Nephron (organoid): ENCODE measurements around the gene DLX3.

Source experiments
- H3K27ac Mint-ChIP-seq, 3 experiments: 2 replicates each; pipeline ENCODE4 v1.8.0; 2020; ENCODE audit warnings: mixed read lengths in 3 of 3, mild to moderate bottlenecking in 2 of 3, moderate library complexity in 1 of 3
- H3K27me3 Mint-ChIP-seq: 2 replicates; pipeline ENCODE4 v1.8.0; 2021; ENCODE audit warnings: low read depth, mild to moderate bottlenecking, moderate library complexity, mixed read lengths
- H3K36me3 Mint-ChIP-seq: 2 replicates; pipeline ENCODE4 v1.8.0; 2020; ENCODE audit warnings: low read depth, mixed read lengths
- H3K4me1 Mint-ChIP-seq: 2 replicates; pipeline ENCODE4 v1.8.0; 2020; ENCODE audit warnings: mixed read lengths
- H3K4me3 Mint-ChIP-seq, 3 experiments: 2 replicates each; pipeline ENCODE4 v1.8.0; 2020; ENCODE audit warnings: mild to moderate bottlenecking in 3 of 3, mixed read lengths in 3 of 3, moderate library complexity in 2 of 3
- H3K9me3 Mint-ChIP-seq: 2 replicates; pipeline ENCODE4 v1.8.0; 2020; ENCODE audit warnings: mixed read lengths
- CTCF ChIP-seq, 3 experiments: fragments of 200-600 bp; sonication (generic); IDR thresholded peaks; one replicate each; pipeline ENCODE4 v1.5.0; 2021; ENCODE audit warnings: antibody characterized with exemption in 3 of 3; ENCODE audit not compliant: unreplicated experiment in 3 of 3

DLX3 gene

GRCh38 chr17:49976828-49977202, 18.2 kb downstream of the DLX3 start:
- Mint-ChIP-seq H3K36me3 (no peaks in the 10 kb centered on the region), H3K4me1 (peaks cover 20% of the 10 kb centered on the region), H3K9me3 (no peaks in the 10 kb centered on the region), H3K4me3 (no peak overlapping the region), H3K27me3 (peaks cover 94% of the 10 kb centered on the region), H3K27ac (no peak overlapping the region)
- TF ChIP-seq CTCF (IDR thresholded peaks at IDR 0.05; ENCODE audit: unreplicated experiment in 3 of 3) = no peak

GRCh38 chr17:49976163-49976827, 18.7 kb downstream of the DLX3 start:
- Mint-ChIP-seq H3K4me3 (no peak overlapping the region), H3K27ac (no peak overlapping the region), H3K36me3 (no peaks in the 10 kb centered on the region), H3K27me3 (peaks cover 94% of the 10 kb centered on the region), H3K4me1 (peaks cover 23% of the 10 kb centered on the region), H3K9me3 (no peaks in the 10 kb centered on the region)
- TF ChIP-seq CTCF (IDR thresholded peaks at IDR 0.05; ENCODE audit: unreplicated experiment in 3 of 3) = no peak

- TF ChIP-seq CTCF (IDR thresholded peaks at IDR 0.05; ENCODE audit: unreplicated experiment in 3 of 3) = no peak
- no peak overlapping the region for H3K27ac Mint-ChIP-seq
Measured at GRCh38 chr17:49975531-49975930, 19.5 kb downstream of the DLX3 start.

GRCh38 chr17:49973271-49973615, 21.8 kb downstream of the DLX3 start:
- peaks cover 28% of the 10 kb centered on the region for H3K4me1 Mint-ChIP-seq
- no peaks in the 10 kb centered on the region for H3K9me3 Mint-ChIP-seq
- peaks cover 100% of the 10 kb centered on the region for H3K27me3 Mint-ChIP-seq
- TF ChIP-seq CTCF (IDR thresholded peaks at IDR 0.05; ENCODE audit: unreplicated experiment in 3 of 3) = no peak
- no peaks in the 10 kb centered on the region for H3K36me3 Mint-ChIP-seq
- H3K4me3 Mint-ChIP-seq = peak overlapping the region in 2 of 3 experiments; percentile 12 to 52
- no peak overlapping the region for H3K27ac Mint-ChIP-seq

More at GRCh38 chr17:49975531-49975930, 19.5 kb downstream of the DLX3 start:
- H3K36me3 Mint-ChIP-seq = no peaks in the 10 kb centered on the region
- peaks cover 94% of the 10 kb centered on the region for H3K27me3 Mint-ChIP-seq
- no peaks in the 10 kb centered on the region for H3K9me3 Mint-ChIP-seq
- H3K4me1 Mint-ChIP-seq = peaks cover 25% of the 10 kb centered on the region
- H3K4me3 Mint-ChIP-seq = no peak overlapping the region

- no peak for TF ChIP-seq CTCF (IDR thresholded peaks at IDR 0.05; ENCODE audit: unreplicated experiment in 3 of 3)
- Mint-ChIP-seq H3K9me3 (peaks cover under 1% of the 10 kb centered on the region), H3K27me3 (peaks cover 100% of the 10 kb centered on the region), H3K4me3 (peak overlapping the region in 2 of 3 experiments; percentile 23 to 52), H3K36me3 (no peaks in the 10 kb centered on the region), H3K4me1 (peaks cover 25% of the 10 kb centered on the region), H3K27ac (no peak overlapping the region)
Measured at GRCh38 chr17:49972486-49973270, 22.3 kb downstream of the DLX3 start.
